ENCODE data around the gene SEPTIN5. TPM values are rescaled to one million over a fixed set of nuclear protein-coding genes. Genes with fewer than 3 reads are reported as not detected.

Gene SEPTIN5
- total and polyA plus RNA-seq, 9 of the 15 experiments (the other 6 are each of a cell fraction or from before 2014, with no cell fraction given), result 0.03 to 195 (median 119) TPM

GRCh38 chr22:19761725-19762567, 47.6 kb downstream of the SEPTIN5 start (continued):
- TF ChIP-seq ETS1 (conservative IDR thresholded peaks at IDR 0.05; ENCODE audit: control insufficient read depth, low read depth, low read length), result 0 out of 2 replicates have a peak, but pooled peaks have one; percentile 4
- no peak for TF ChIP-seq POU5F1 (IDR thresholded peaks at IDR 0.05; ENCODE audit: borderline replicate concordance, low read depth, low read length, partially characterized antibody)
- TF ChIP-seq ZFPM2 (CRISPR knock-in tag; IDR thresholded peaks at IDR 0.05), result 0 out of 2 replicates have a peak, but pooled peaks have one; percentile 23
- no peak for TF ChIP-seq ZNF263 (CRISPR knock-in tag; IDR thresholded peaks at IDR 0.05; ENCODE audit: borderline replicate concordance)
- TF ChIP-seq MAZ (CRISPR knock-in tag; conservative IDR thresholded peaks at IDR 0.05 in 1 of 2, IDR thresholded peaks at IDR 0.05 in 1 of 2), result peak in 1 of 2 experiments; percentile 1; a peak in 1 of 4 replicates
- peak in 2 of 3 experiments; percentile 73 to 95; a peak in 4 of 6 replicates for TF ChIP-seq ZBTB11 (CRISPR knock-in tag; IDR thresholded peaks at IDR 0.05)
- 0 out of 2 replicates have a peak, but pooled peaks have one; percentile 7 for TF ChIP-seq GABPB2 (CRISPR knock-in tag; conservative IDR thresholded peaks at IDR 0.05)
- no peak for TF ChIP-seq GTF2A2 (tag; IDR thresholded peaks at IDR 0.05)
- no peak for TF ChIP-seq ELF4 (CRISPR knock-in tag; IDR thresholded peaks at IDR 0.05)
- no peak for TF ChIP-seq CREB3 (tag; conservative IDR thresholded peaks at IDR 0.05; ENCODE audit: low read depth)
- TF ChIP-seq TAF1 (IDR thresholded peaks at IDR 0.05; ENCODE audit: control insufficient read depth, extremely low read depth, insufficient read depth, low read length, severe bottlenecking), result peak; percentile 20
- TF ChIP-seq NEUROD1 (IDR thresholded peaks at IDR 0.05; ENCODE audit: borderline replicate concordance, low read depth, low read length, partially characterized antibody), result no peak
- TF ChIP-seq ZBTB12 (CRISPR knock-in tag; IDR thresholded peaks at IDR 0.05), result 0 out of 2 replicates have a peak, but pooled peaks have one; percentile 43
- TF ChIP-seq FOXP1 (CRISPR knock-in tag; IDR thresholded peaks at IDR 0.05), result no peak
- TF ChIP-seq HCFC1 (IDR thresholded peaks at IDR 0.05; ENCODE audit: low read depth, low read length), result peak; percentile 4; the same call in 1 of the 2 replicates
- no peak for TF ChIP-seq MECOM (CRISPR knock-in tag; IDR thresholded peaks at IDR 0.05)
